PC-9 (cell line): Measurements from ENCODE around the gene SMARCA4. TPM values are rescaled to one million over a fixed set of nuclear protein-coding genes. Genes with fewer than 3 reads are reported as not detected.

Experiments used
- BruUV-seq: library from RNA; stranded (reverse); fragments of 400-500 nt; replicated peaks from 2 replicates; lab custom pipeline; 2021; lab: Mats Ljungman, UMichigan
- CTCF ChIA-PET: fragments of 300-600 bp; sonication (Branson Sonifier 250); formaldehyde crosslinking; loops from one replicate; lab custom pipeline; 2022; ENCODE audit warnings: antibody characterized with exemption; lab: Charles Lee
- POLR2A ChIA-PET: fragments of 300-600 bp; sonication (Branson Sonifier 250); formaldehyde crosslinking; loops from one replicate; lab custom pipeline; 2022; ENCODE audit warnings: antibody characterized with exemption; ENCODE audit not compliant: unreplicated experiment; lab: Charles Lee
- DNase-seq, 2 experiments: peaks; one replicate each; pipeline versions ENCODE4 v3.0.0 to v3.0.0-alpha.2; 2015 to 2022; ENCODE audit warnings: mixed read lengths in 1 of 2
- H2AFZ ChIP-seq: fragments of 200-600 bp; sonication (generic); 2 replicates; pipeline ENCODE4 v1.8.1; 2017; ENCODE audit warnings: antibody characterized with exemption
- H3F3A ChIP-seq: fragments of 200-600 bp; sonication (generic); 2 replicates; pipeline ENCODE4 v1.8.1; 2017; ENCODE audit warnings: antibody characterized with exemption, mild to moderate bottlenecking, low read depth; ENCODE audit not compliant: insufficient read depth
- H3K27ac ChIP-seq: fragments of 200-600 bp; sonication (generic); 2 replicates; pipeline ENCODE4 v1.6.1; 2016; ENCODE audit warnings: mixed run types
- H3K27me3 ChIP-seq: fragments of 200-600 bp; sonication (generic); 2 replicates; pipeline ENCODE4 v1.6.1; 2016; ENCODE audit warnings: low read depth, mixed run types; ENCODE audit not compliant: insufficient read depth
- H3K36me3 ChIP-seq: fragments of 200-600 bp; sonication (generic); 2 replicates; pipeline ENCODE4 v1.6.1; 2016; ENCODE audit warnings: low read depth, mixed run types
- H3K4me1 ChIP-seq: fragments of 200-600 bp; sonication (generic); replicated peaks from 2 replicates; pipeline ENCODE4 v1.6.1; 2016; ENCODE audit warnings: mixed run types; ENCODE audit not compliant: insufficient read depth
- H3K4me2 ChIP-seq: fragments of 200-600 bp; sonication (generic); 2 replicates; pipeline ENCODE4 v1.6.1; 2017; ENCODE audit warnings: mixed run types
- H3K4me3 ChIP-seq: fragments of 200-600 bp; sonication (generic); 2 replicates; pipeline ENCODE4 v1.6.1; 2016; ENCODE audit warnings: mixed run types
- H3K79me2 ChIP-seq: fragments of 200-600 bp; sonication (generic); 2 replicates; pipeline ENCODE4 v1.6.1; 2017; ENCODE audit warnings: low read depth, mixed run types
- H3K9me2 ChIP-seq: fragments of 200-600 bp; sonication (generic); 2 replicates; pipeline ENCODE4 v1.8.1; 2017; ENCODE audit warnings: mild to moderate bottlenecking; ENCODE audit not compliant: insufficient read depth
- H3K9me3 ChIP-seq: fragments of 200-600 bp; sonication (generic); 2 replicates; pipeline ENCODE4 v1.8.1; 2016; ENCODE audit warnings: low read depth; ENCODE audit not compliant: insufficient read depth
- H4K20me1 ChIP-seq: fragments of 200-600 bp; sonication (generic); 2 replicates; pipeline ENCODE4 v1.8.1; 2017; ENCODE audit not compliant: insufficient read depth
- EZH2 ChIP-seq: fragments of 200-600 bp; sonication (generic); IDR thresholded peaks from 2 replicates; pipeline ENCODE4 v1.8.0; 2017; ENCODE audit warnings: antibody characterized with exemption, low read depth
- intact Hi-C: fragments of 100-400 bp; cut with micrococcal nuclease; formaldehyde crosslinking; loops from one replicate; pipeline ENCODE4 v1.10.0; 2022; ENCODE audit not compliant: unreplicated experiment
- total RNA-seq: library from RNA; stranded (reverse); gene quantifications from 2 replicates; pipeline ENCODE4 v1.2.3, GENCODE V29; 2021
- TF ChIP-seq, protein P1 (sequence below): fragments of 200-600 bp; sonication (generic); conservative IDR thresholded peaks from 2 replicates; pipeline ENCODE4 v1.6.1; 2017; ENCODE audit warnings: mixed run types, antibody characterized with exemption, mild to moderate bottlenecking, moderate library complexity

The SMARCA4 gene
- total RNA-seq, 1 experiment from 2014 or later, result 136 TPM

DNA sequence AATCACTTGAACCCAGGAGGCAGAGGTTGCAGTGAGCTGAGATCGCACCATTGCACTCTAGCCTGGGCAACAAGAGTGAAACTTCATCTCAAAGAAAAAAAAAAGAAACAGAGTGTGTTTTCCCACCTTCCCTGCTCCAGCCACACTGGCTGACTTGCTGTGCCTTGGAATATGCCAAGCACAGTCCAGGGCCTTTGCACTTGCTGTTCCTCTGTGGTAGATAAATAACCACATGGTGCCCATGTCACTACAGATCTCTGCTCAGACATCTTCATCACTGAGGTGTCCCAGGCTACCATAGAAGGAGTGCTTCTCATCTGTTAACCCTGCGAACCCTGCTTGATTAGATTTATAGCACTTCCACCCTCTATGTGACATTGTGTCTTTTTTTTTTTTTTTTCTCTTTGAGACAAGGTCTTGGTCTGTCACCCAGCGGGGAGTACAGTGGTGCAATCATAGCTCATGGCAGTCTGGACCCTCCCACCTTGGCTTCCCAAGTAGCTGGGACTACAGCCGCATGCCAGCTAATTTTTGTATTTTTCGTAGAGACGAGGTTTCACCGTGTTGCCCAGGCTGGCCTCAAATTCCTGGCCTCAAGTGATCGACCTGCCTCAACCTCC is 10.4 kb downstream of the SMARCA4 start:
- H3K27me3 ChIP-seq, result no peaks in the 10 kb centered on the region
- no TSS peak for BruUV-seq
- no peaks in the 10 kb centered on the region for H3K4me1 ChIP-seq
- peaks cover 17% of the 10 kb centered on the region for H3F3A ChIP-seq
- H3K4me2 ChIP-seq, result no peak overlapping the region
- intact Hi-C loops, result no loop called here
- no peak overlapping the region for H3K27ac ChIP-seq
- ChIA-PET CTCF (no interaction called here), POLR2A (interaction anchor here (0.6 kb wide), 1 partner anchor 123 kb away, joined by 5 read pairs; no protein-coding TSS in a partner anchor)
- no peak overlapping the region for H2AFZ ChIP-seq
- peaks cover 84% of the 10 kb centered on the region for H4K20me1 ChIP-seq
- no peaks in the 10 kb centered on the region for H3K36me3 ChIP-seq
- peaks cover 96% of the 10 kb centered on the region for H3K79me2 ChIP-seq
- TF ChIP-seq EZH2, result no peak
- TF ChIP-seq, protein P1, sequence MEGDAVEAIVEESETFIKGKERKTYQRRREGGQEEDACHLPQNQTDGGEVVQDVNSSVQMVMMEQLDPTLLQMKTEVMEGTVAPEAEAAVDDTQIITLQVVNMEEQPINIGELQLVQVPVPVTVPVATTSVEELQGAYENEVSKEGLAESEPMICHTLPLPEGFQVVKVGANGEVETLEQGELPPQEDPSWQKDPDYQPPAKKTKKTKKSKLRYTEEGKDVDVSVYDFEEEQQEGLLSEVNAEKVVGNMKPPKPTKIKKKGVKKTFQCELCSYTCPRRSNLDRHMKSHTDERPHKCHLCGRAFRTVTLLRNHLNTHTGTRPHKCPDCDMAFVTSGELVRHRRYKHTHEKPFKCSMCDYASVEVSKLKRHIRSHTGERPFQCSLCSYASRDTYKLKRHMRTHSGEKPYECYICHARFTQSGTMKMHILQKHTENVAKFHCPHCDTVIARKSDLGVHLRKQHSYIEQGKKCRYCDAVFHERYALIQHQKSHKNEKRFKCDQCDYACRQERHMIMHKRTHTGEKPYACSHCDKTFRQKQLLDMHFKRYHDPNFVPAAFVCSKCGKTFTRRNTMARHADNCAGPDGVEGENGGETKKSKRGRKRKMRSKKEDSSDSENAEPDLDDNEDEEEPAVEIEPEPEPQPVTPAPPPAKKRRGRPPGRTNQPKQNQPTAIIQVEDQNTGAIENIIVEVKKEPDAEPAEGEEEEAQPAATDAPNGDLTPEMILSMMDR, result no peak
- no peak overlapping the region for H3K4me3 ChIP-seq
- DNase-seq, result no peak
- no peaks in the 10 kb centered on the region for H3K9me3 ChIP-seq
- no peaks in the 10 kb centered on the region for H3K9me2 ChIP-seq

DNA sequence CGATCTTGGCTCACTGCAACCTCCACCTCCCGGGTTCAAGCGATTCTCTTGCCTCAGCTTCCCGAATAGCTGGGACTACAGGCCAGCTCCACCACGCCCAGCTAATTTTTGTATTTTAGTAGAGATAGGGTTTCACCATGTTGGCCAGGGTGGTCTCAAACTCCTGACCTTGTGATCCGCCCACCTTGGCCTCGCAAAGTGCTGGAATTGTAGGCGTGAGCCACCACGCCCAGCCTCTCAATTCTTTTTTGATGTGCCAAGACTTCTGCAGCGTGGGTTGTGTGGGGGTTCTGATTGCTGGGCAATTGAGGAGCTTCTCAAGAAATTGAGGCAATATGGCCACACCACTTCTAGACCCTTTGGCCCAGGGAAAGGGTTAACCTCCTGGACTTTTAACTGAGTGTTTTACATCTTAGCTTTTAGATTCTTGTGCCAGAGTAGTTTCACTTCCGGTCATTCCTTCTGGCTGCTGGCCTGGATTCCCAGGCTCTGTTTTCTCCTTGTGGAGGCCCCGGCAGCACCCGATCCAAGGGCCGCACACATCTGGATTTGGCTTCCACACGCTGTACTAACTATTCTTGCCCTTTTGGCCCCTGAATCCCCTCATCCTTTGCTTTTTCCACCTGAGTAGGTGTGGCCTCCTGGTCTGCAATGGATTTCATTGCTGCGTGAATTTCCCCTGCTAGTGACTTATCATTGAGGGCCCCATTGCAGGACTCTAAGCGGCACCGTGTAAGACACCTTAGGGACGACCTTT is 14.7 kb downstream of the SMARCA4 start:
- intact Hi-C loops, result no loop called here

DNA sequence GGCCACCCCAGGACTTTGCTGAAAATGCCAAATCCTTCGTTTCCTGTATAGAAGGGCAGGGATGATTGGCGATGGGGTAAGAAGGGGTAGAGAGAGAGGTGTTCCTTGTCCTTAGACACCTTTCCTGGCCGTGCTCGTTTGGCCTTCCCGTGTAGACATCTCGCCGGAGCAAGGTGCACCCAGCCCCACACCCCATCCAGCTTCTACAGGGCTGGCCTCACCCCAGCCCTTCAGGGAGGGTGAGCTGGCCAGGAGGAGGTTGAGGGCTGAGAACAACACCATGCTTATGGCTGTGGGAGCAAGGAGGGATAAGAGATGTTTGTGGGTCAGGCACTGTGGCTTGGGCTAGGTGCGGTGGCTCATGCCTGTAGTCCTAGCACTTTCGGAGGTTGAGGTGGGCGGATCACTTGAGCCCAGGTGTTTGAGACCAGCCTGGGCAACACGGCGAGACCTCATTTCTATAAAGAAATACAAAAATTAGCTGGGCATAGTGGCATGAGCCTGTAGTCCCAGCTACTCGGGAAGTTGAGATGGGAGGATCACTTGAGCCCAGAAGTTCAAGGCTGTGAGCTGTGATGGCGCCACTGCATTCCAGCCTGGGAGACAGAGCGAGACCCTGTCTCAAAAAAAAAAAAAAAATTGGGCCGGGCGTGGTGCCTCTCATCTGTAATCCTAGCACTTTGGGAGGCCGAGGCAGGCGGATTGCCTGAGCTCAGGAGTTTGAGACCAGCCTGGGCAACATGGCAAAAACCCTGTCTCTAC is 15.5 kb downstream of the SMARCA4 start:
- no peak overlapping the region for H2AFZ ChIP-seq
- H3K4me2 ChIP-seq, result no peak overlapping the region
- H3K36me3 ChIP-seq, result no peaks in the 10 kb centered on the region
- H3K9me2 ChIP-seq, result no peaks in the 10 kb centered on the region
- peaks cover 12% of the 10 kb centered on the region for H3F3A ChIP-seq
- intact Hi-C loops, result no loop called here
- no peaks in the 10 kb centered on the region for H3K27me3 ChIP-seq
- peaks cover 90% of the 10 kb centered on the region for H4K20me1 ChIP-seq
- H3K4me1 ChIP-seq, result no peaks in the 10 kb centered on the region
- H3K9me3 ChIP-seq, result no peaks in the 10 kb centered on the region
- ChIA-PET CTCF (interaction anchor here (0.6 kb wide), 1 partner anchor 35 kb away, joined by 5 read pairs; no protein-coding TSS in a partner anchor), POLR2A (no interaction called here)
- H3K79me2 ChIP-seq, result peaks cover 94% of the 10 kb centered on the region
- no TSS peak for BruUV-seq
- TF ChIP-seq EZH2, result no peak
- TF ChIP-seq, protein P1, result no peak
- no peak for DNase-seq
- no peak overlapping the region for H3K27ac ChIP-seq
- H3K4me3 ChIP-seq, result no peak overlapping the region

More for the DNA sequence above, 14.7 kb downstream of the SMARCA4 start:
- Histone ChIP-seq H3K79me2 (peaks cover 94% of the 10 kb centered on the region), H3K9me3 (no peaks in the 10 kb centered on the region), H3K27me3 (no peaks in the 10 kb centered on the region), H4K20me1 (peaks cover 90% of the 10 kb centered on the region), H3K4me3 (no peak overlapping the region), H3K4me1 (no peaks in the 10 kb centered on the region), H3K36me3 (no peaks in the 10 kb centered on the region), H2AFZ (no peak overlapping the region), H3K27ac (no peak overlapping the region), H3K4me2 (no peak overlapping the region), H3F3A (peaks cover 12% of the 10 kb centered on the region), H3K9me2 (no peaks in the 10 kb centered on the region)
- BruUV-seq, result no TSS peak
- ChIA-PET CTCF (no interaction called here), POLR2A (interaction anchor here (0.7 kb wide), 1 partner anchor 181 kb away, joined by 3 read pairs; no protein-coding TSS in a partner anchor)
- no peak for DNase-seq
- TF ChIP-seq EZH2, result no peak
- TF ChIP-seq, protein P1, result no peak
